Sigmoid colon (tissue), 7 donors: Measurements from ENCODE around the gene MEIS1. TPM values are rescaled to one million over a fixed set of nuclear protein-coding genes. Genes with fewer than 3 reads are reported as not detected.

ENCODE experiments used
- DNase-seq: peaks from one replicate; pipeline ENCODE4 v3.0.0-alpha.2; 2019
- H3K27ac ChIP-seq, 4 donors: fragments of 200-600 bp; sonication (generic); one replicate each; pipeline ENCODE4 v1.5.1; 2016 to 2019; ENCODE audit warnings: mild to moderate bottlenecking in 1 of 4
- H3K27me3 ChIP-seq, 3 donors: fragments of 200-600 bp; sonication (generic); one replicate each; pipeline ENCODE4 v1.5.1; 2019; ENCODE audit warnings: mild to moderate bottlenecking in 1 of 3
- H3K36me3 ChIP-seq, 4 donors: fragments of 200-600 bp; sonication (generic); one replicate each; pipeline ENCODE4 v1.5.1; 2016 to 2019
- H3K4me1 ChIP-seq, 4 donors: fragments of 200-600 bp; sonication (generic); one replicate each; pipeline ENCODE4 v1.5.1; 2017 to 2019
- H3K4me3 ChIP-seq, 4 donors: fragments of 200-600 bp; sonication (generic); one replicate each; pipeline ENCODE4 v1.5.1; 2017 to 2019; ENCODE audit warnings: mild to moderate bottlenecking in 2 of 4, moderate library complexity in 1 of 4
- H3K9me3 ChIP-seq, 4 donors: fragments of 200-600 bp in 3 of 4; sonication (generic) in 3 of 4; one replicate each; pipeline versions ENCODE4 v1.5.1 to v1.6.1; 2013 to 2019
- EP300 ChIP-seq, 4 donors: sonication (generic); formaldehyde crosslinking; IDR thresholded peaks; one replicate each; pipeline ENCODE4 v1.6.1; 2017; ENCODE audit warnings: antibody characterized with exemption in 4 of 4
- POLR2A ChIP-seq, 2 donors: fragments of 450-650 bp; IDR thresholded peaks; one replicate each; pipeline ENCODE4 v1.6.1; 2016; ENCODE audit warnings: antibody characterized with exemption in 2 of 2, mild to moderate bottlenecking in 2 of 2, moderate library complexity in 2 of 2
- POLR2AphosphoS5 ChIP-seq, 4 donors: sonication (generic); formaldehyde crosslinking; IDR thresholded peaks; one replicate each; pipeline ENCODE4 v1.6.1; 2017; ENCODE audit warnings: antibody characterized with exemption in 4 of 4
- WGBS, 2 donors: extraction: QIAGEN DNeasy Blood & Tissue Kit; methylation state at CpG; one replicate each; pipeline ENCODE4 v1.1.7; 2013; 5-methylcytosine and 5-hydroxymethylcytosine counted together
- intact Hi-C: fragments of 100-400 bp; cut with DNase I; formaldehyde crosslinking; loops from one replicate; pipeline ENCODE4 v1.15.1; 2023
- polyA plus RNA-seq, 3 donors: library from polyadenylated mRNA; stranded (reverse); fragments of 200-250 nt; gene quantifications; one replicate each; pipeline ENCODE4 v1.2.3, GENCODE V29; 2013
- total RNA-seq, 4 donors: library from RNA; depleted of rRNA; stranded (reverse); fragments of >200 nt; gene quantifications; one replicate each; pipeline ENCODE4 v1.1.0, GENCODE V29; 2016
- TF ChIP-seq, protein P1 (sequence below), 4 experiments: fragments of 450-650 bp in 3 of 4; fragments of 200-600 bp in 1 of 4; IDR thresholded peaks; one replicate each; pipeline ENCODE4 v1.5.1; 2016 to 2019; ENCODE audit warnings: antibody characterized with exemption in 4 of 4, mild to moderate bottlenecking in 3 of 4, moderate library complexity in 2 of 4
- donor health status: healthy with polysubstance abuse.
- donor health status: Bipolar disorder and iron deficiency.
- donor health status: healthy.

The MEIS1 gene
- total and polyA plus RNA-seq, 7 donors = 2.8 to 144 (median 108) TPM

DNA sequence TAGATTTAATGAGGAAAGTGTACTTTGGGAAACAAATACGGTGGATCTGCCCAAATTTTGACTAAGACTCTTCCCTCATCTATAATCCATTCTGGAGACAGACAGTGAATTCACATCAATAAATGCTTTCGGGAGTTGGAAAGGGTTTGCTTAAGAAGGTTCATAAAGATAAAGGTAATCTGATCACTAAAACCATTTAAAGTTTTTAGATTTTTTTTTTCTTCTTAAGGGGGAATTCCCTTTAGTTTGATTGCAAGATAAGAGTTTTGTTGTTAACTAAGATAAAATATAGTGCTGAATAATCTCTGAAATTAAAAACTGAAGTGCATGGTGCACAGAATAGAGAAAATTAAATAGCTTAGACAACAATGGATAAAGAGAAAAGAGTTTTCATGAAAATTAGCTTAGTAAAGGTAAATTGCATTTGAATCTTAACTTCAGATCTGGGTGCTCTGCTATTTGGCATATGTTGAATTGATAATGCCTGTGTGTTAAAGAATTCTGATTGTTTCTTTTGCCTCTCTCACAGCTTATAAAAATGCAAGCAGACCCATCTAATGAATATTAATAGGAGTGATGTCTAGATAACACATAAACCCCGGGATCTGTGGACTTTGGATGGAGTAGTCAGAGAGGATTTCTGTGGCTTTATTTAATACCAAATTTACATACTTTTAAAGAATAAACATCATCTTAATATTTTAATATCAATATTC is 100.8 kb downstream of the MEIS1 start:
- Histone ChIP-seq H3K4me3 (no peak overlapping the region), H3K27ac (peak overlapping the region in 3 of 4 donors; percentile 25 to 74 (median 72)), H3K4me1 (peaks cover 0 to 98% (median 91%) of the 10 kb centered on the region in 4 donors), H3K9me3 (no peaks in the 10 kb centered on the region), H3K27me3 (no peaks in the 10 kb centered on the region), H3K36me3 (no peaks in the 10 kb centered on the region)
- 14 to 53% methylated on average over 3 of the region's 3 CpGs for WGBS, 2 donors
- intact Hi-C loops = no loop called here
- DNase-seq = no peak
- no peak for TF ChIP-seq POLR2AphosphoS5 (IDR thresholded peaks at IDR 0.05)

- no peak for TF ChIP-seq EP300 (IDR thresholded peaks at IDR 0.05)
- TF ChIP-seq, protein P1, sequence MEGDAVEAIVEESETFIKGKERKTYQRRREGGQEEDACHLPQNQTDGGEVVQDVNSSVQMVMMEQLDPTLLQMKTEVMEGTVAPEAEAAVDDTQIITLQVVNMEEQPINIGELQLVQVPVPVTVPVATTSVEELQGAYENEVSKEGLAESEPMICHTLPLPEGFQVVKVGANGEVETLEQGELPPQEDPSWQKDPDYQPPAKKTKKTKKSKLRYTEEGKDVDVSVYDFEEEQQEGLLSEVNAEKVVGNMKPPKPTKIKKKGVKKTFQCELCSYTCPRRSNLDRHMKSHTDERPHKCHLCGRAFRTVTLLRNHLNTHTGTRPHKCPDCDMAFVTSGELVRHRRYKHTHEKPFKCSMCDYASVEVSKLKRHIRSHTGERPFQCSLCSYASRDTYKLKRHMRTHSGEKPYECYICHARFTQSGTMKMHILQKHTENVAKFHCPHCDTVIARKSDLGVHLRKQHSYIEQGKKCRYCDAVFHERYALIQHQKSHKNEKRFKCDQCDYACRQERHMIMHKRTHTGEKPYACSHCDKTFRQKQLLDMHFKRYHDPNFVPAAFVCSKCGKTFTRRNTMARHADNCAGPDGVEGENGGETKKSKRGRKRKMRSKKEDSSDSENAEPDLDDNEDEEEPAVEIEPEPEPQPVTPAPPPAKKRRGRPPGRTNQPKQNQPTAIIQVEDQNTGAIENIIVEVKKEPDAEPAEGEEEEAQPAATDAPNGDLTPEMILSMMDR (IDR thresholded peaks at IDR 0.05) = no peak
- no peak for TF ChIP-seq POLR2A (IDR thresholded peaks at IDR 0.05)
- TF ChIP-seq POLR2AphosphoS5 (IDR thresholded peaks at IDR 0.05) = no peak
- 66 to 84% methylated on average over 2 of the region's 2 CpGs for WGBS, 2 donors
- peaks cover 0 to 98% (median 92%) of the 10 kb centered on the region in 4 donors for H3K4me1 ChIP-seq
Measured at GRCh38 chr2:66536290-66536673, 101.4 kb downstream of the MEIS1 start.

DNA sequence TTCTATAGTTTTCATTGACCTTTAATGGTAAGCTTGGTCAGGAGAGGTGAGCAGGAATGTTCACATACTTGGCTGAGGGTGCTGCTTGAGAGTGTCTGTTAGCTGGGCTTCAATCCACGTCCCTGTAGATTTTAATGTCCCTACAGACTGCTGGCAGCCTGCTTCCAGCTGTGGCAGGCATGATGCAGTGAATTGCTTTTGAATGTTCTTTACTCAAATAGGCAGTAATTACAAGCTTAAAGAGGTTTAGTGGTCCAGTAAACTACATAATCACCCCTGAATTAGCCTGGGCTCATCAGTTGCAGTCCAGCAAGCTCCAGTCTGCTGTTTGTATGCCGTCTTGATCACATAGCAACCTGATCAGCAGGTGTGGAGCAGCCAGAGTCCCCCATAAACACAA is 102.1 kb downstream of the MEIS1 start:
- Histone ChIP-seq H3K4me1 (peaks cover 0 to 98% (median 92%) of the 10 kb centered on the region in 4 donors), H3K36me3 (no peaks in the 10 kb centered on the region), H3K4me3 (no peak overlapping the region), H3K27me3 (no peaks in the 10 kb centered on the region), H3K27ac (peak overlapping the region; percentile 52 to 74 (median 62)), H3K9me3 (no peaks in the 10 kb centered on the region)
- DNase-seq = no peak
- no peak for TF ChIP-seq POLR2AphosphoS5 (IDR thresholded peaks at IDR 0.05)
- no peak for TF ChIP-seq POLR2A (IDR thresholded peaks at IDR 0.05)
- no peak for TF ChIP-seq EP300 (IDR thresholded peaks at IDR 0.05)
- TF ChIP-seq, protein P1 (IDR thresholded peaks at IDR 0.05) = no peak
- intact Hi-C loops = no loop called here
- WGBS, 2 donors = 27 to 59% methylated on average over 2 of the region's 2 CpGs

More at GRCh38 chr2:66536290-66536673, 101.4 kb downstream of the MEIS1 start:
- Histone ChIP-seq H3K9me3 (no peaks in the 10 kb centered on the region), H3K4me3 (no peak overlapping the region), H3K27ac (peak overlapping the region in 3 of 4 donors; percentile 52 to 74 (median 72)), H3K27me3 (no peaks in the 10 kb centered on the region), H3K36me3 (no peaks in the 10 kb centered on the region)
- intact Hi-C loops = no loop called here
- DNase-seq = no peak

DNA sequence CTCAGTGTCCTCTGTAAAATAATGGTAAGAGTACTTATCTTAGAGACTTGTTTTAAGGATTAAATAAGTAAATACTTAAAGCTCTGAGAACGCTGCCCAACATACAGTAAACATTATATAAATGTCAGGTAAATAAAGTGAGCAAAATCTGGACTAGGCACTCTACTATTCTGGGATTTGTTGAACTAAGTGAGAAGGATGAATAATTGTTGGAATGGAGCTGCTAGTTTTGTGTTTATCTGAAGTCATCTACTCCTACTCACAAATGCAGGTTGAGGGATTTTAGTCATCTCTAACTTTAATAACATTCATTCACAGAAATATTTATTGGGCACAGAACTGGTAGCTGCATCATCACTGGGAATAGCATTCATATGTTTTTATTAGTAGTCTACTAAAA is 103.4 kb downstream of the MEIS1 start:
- TF ChIP-seq POLR2A (IDR thresholded peaks at IDR 0.05) = no peak
- TF ChIP-seq, protein P1 (IDR thresholded peaks at IDR 0.05) = no peak
- peak in 1 of 4 donors; percentile 3 for TF ChIP-seq POLR2AphosphoS5 (IDR thresholded peaks at IDR 0.05)
- no peak for DNase-seq
- Histone ChIP-seq H3K4me3 (no peak overlapping the region), H3K4me1 (peaks cover 0 to 98% (median 91%) of the 10 kb centered on the region in 4 donors), H3K27me3 (no peaks in the 10 kb centered on the region), H3K27ac (peak overlapping the region; percentile 3 to 74 (median 45)), H3K36me3 (no peaks in the 10 kb centered on the region), H3K9me3 (no peaks in the 10 kb centered on the region)
- intact Hi-C loops = no loop called here
- 19 to 54% methylated on average over 1 of the region's 1 CpG for WGBS, 2 donors

- Histone ChIP-seq H3K4me3 (no peak overlapping the region), H3K4me1 (peaks cover 0 to 98% (median 94%) of the 10 kb centered on the region in 4 donors), H3K27me3 (no peaks in the 10 kb centered on the region), H3K27ac (peak overlapping the region in 3 of 4 donors; percentile 40 to 74 (median 72)), H3K9me3 (no peaks in the 10 kb centered on the region), H3K36me3 (no peaks in the 10 kb centered on the region)
- WGBS, 2 donors = 54 to 76% methylated on average over 5 of the region's 5 CpGs
- intact Hi-C loops = no loop called here
- TF ChIP-seq POLR2AphosphoS5 (IDR thresholded peaks at IDR 0.05) = no peak
- TF ChIP-seq, protein P1 (IDR thresholded peaks at IDR 0.05) = no peak
- no peak for TF ChIP-seq EP300 (IDR thresholded peaks at IDR 0.05)
- TF ChIP-seq POLR2A (IDR thresholded peaks at IDR 0.05) = no peak
- DNase-seq = no peak
Measured at GRCh38 chr2:66539452-66539851, 104.5 kb downstream of the MEIS1 start.
